Measurements from ENCODE around the gene CROT.

Gene CROT

GRCh38 chr7:87342231-87342630 is 3.2 kb upstream of the CROT start:
- DNase-seq (ENCODE audit: low read depth) = no peak

- DNase-seq (ENCODE audit: low read depth) = no peak
Observed at GRCh38 chr7:87344446-87344845, 1.0 kb upstream of the CROT start.

- no peak for DNase-seq (ENCODE audit: low read depth)
Observed at GRCh38 chr7:87345962-87346371, 503 bp downstream of the CROT start.

GRCh38 chr7:87347207-87347606 is 1.7 kb downstream of the CROT start:
- no peak for DNase-seq (ENCODE audit: low read depth)

GRCh38 chr7:87347664-87348063 is 2.2 kb downstream of the CROT start:
- DNase-seq (ENCODE audit: low read depth) = no peak

- DNase-seq (ENCODE audit: low read depth) = no peak
Observed at GRCh38 chr7:87354749-87355148, 9.3 kb downstream of the CROT start.

- no peak for DNase-seq (ENCODE audit: low read depth)
Observed at GRCh38 chr7:87356448-87356847, 11.0 kb downstream of the CROT start.

- DNase-seq (ENCODE audit: low read depth) = no peak
Observed at GRCh38 chr7:87359366-87359765, 13.9 kb downstream of the CROT start.

GRCh38 chr7:87361320-87361719 is 15.9 kb downstream of the CROT start:
- DNase-seq (ENCODE audit: low read depth) = no peak

GRCh38 chr7:87363342-87363741 is 17.9 kb downstream of the CROT start:
- no peak for DNase-seq (ENCODE audit: low read depth)

GRCh38 chr7:87364246-87364645 is 18.8 kb downstream of the CROT start:
- DNase-seq (ENCODE audit: low read depth) = no peak

GRCh38 chr7:87369216-87369615 is 23.8 kb downstream of the CROT start:
- DNase-seq (ENCODE audit: low read depth) = no peak

- no peak for DNase-seq (ENCODE audit: low read depth)
Observed at GRCh38 chr7:87370660-87371180, 25.3 kb downstream of the CROT start.

GRCh38 chr7:87375662-87376435 is 30.4 kb downstream of the CROT start:
- no peak for DNase-seq (ENCODE audit: low read depth)

GRCh38 chr7:87380905-87381304 is 35.4 kb downstream of the CROT start:
- no peak for DNase-seq (ENCODE audit: low read depth)

- DNase-seq (ENCODE audit: low read depth) = no peak
Observed at GRCh38 chr7:87391020-87391701, 45.7 kb downstream of the CROT start.

- no peak for DNase-seq (ENCODE audit: low read depth)
Observed at GRCh38 chr7:87395442-87396020, 50.1 kb downstream of the CROT start.

GRCh38 chr7:87398446-87398845 is 53.0 kb downstream of the CROT start:
- no peak for DNase-seq (ENCODE audit: low read depth)

GRCh38 chr7:87404674-87405073 is 59.2 kb downstream of the CROT start:
- DNase-seq (ENCODE audit: low read depth) = no peak

GRCh38 chr7:87411186-87411585 is 65.7 kb downstream of the CROT start:
- DNase-seq (ENCODE audit: low read depth) = no peak

GRCh38 chr7:87413029-87413428 is 67.6 kb downstream of the CROT start:
- no peak for DNase-seq (ENCODE audit: low read depth)

GRCh38 chr7:87413951-87414793 is 68.7 kb downstream of the CROT start:
- no peak for DNase-seq (ENCODE audit: low read depth)
